OCI-LY7 (cell line): ENCODE measurements around the gene ARHGEF10L. TPM values are rescaled to one million over a fixed set of nuclear protein-coding genes. Genes with fewer than 3 reads are reported as not detected.
"Not testable (repeated sequence)": the region's sequence is repeated elsewhere in the genome, so short reads cannot be mapped to it uniquely, and the experiment has no call there.

Source experiments
- Bru-seq: library from RNA; stranded (reverse); fragments of 400-500 nt; gene quantifications from one replicate; lab custom pipeline; 2021; lab: Mats Ljungman, UMichigan
- BruChase-seq, 2 experiments: library from RNA; stranded (reverse); fragments of 400-500 nt; gene quantifications; one replicate each; lab custom pipeline; 2021; lab: Mats Ljungman, UMichigan
- BruUV-seq: library from RNA; stranded (reverse); fragments of 400-500 nt; replicated peaks from 2 replicates; lab custom pipeline; 2021; lab: Mats Ljungman, UMichigan
- CTCF ChIA-PET: fragments of 300-600 bp; sonication (Branson Sonifier 250); formaldehyde crosslinking; loops from one replicate; lab custom pipeline; 2022; ENCODE audit warnings: antibody characterized with exemption; ENCODE audit not compliant: unreplicated experiment; lab: Charles Lee
- POLR2A ChIA-PET: fragments of 300-600 bp; sonication (Branson Sonifier 250); formaldehyde crosslinking; loops from one replicate; lab custom pipeline; 2022; ENCODE audit warnings: antibody characterized with exemption; lab: Charles Lee
- DNase-seq: peaks from one replicate; pipeline ENCODE4 v3.0.0-alpha.2; 2015; ENCODE audit warnings: low spot score
- H2AFZ ChIP-seq: fragments of 200-600 bp; sonication (generic), shearing (Covaris generic); 2 replicates; pipeline ENCODE4 v1.6.1; 2014; ENCODE audit warnings: mild to moderate bottlenecking, antibody characterized with exemption, low read length, moderate library complexity
- H3K27ac ChIP-seq: fragments of 200-600 bp; sonication (generic); 2 replicates; pipeline ENCODE4 v1.5.1; 2014; ENCODE audit warnings: mixed run types, low read depth, mild to moderate bottlenecking, moderate library complexity, low read length, inconsistent platforms; ENCODE audit not compliant: poor library complexity, severe bottlenecking
- H3K36me3 ChIP-seq: fragments of 200-600 bp; sonication (generic); 2 replicates; pipeline ENCODE4 v1.6.1; 2014; ENCODE audit warnings: mild to moderate bottlenecking, antibody characterized with exemption, low read length, moderate library complexity, mixed read lengths; ENCODE audit not compliant: insufficient read depth
- H3K4me1 ChIP-seq: fragments of 200-600 bp; sonication (generic); 2 replicates; pipeline ENCODE4 v1.5.1; 2014; ENCODE audit warnings: mild to moderate bottlenecking, low read length; ENCODE audit not compliant: insufficient read depth, poor library complexity, severe bottlenecking
- H3K4me2 ChIP-seq: fragments of 200-600 bp; sonication (generic); 2 replicates; pipeline ENCODE4 v1.6.1; 2014; ENCODE audit warnings: mild to moderate bottlenecking, low read length
- H3K4me3 ChIP-seq: fragments of 200-600 bp; sonication (generic); 2 replicates; pipeline ENCODE4 v1.5.1; 2014; ENCODE audit warnings: mild to moderate bottlenecking, low read depth, low read length; ENCODE audit not compliant: poor library complexity, severe bottlenecking
- H3K79me2 ChIP-seq: fragments of 200-600 bp; sonication (generic); 2 replicates; pipeline ENCODE4 v1.6.1; 2016; ENCODE audit warnings: low read depth, mild to moderate bottlenecking, low read length, moderate library complexity, mixed read lengths; ENCODE audit not compliant: insufficient read depth
- H3K9me2 ChIP-seq: fragments of 200-600 bp; sonication (generic); 2 replicates; pipeline ENCODE4 v1.6.1; 2016; ENCODE audit warnings: mild to moderate bottlenecking, low read length, mixed read lengths; ENCODE audit not compliant: insufficient read depth
- H3K9me3 ChIP-seq: fragments of 200-600 bp; sonication (generic); 2 replicates; pipeline ENCODE4 v1.6.1; 2014; ENCODE audit warnings: mild to moderate bottlenecking, mixed run types, low read length, mixed read lengths
- H4K20me1 ChIP-seq: fragments of 200-600 bp; sonication (generic); 2 replicates; pipeline ENCODE4 v1.6.1; 2014; ENCODE audit warnings: mild to moderate bottlenecking, antibody characterized with exemption, low read length, moderate library complexity, mixed read lengths; ENCODE audit not compliant: insufficient read depth
- EZH2phosphoT487 ChIP-seq: fragments of 200-600 bp; sonication (generic); IDR thresholded peaks from 2 replicates; pipeline ENCODE4 v1.6.1; 2018; ENCODE audit warnings: low read depth, borderline replicate concordance, mild to moderate bottlenecking, mixed run types, antibody characterized with exemption, low read length, moderate library complexity, mixed read lengths
- intact Hi-C: fragments of 100-400 bp; cut with micrococcal nuclease; formaldehyde crosslinking; loops from one replicate; pipeline ENCODE4 v1.10.0; 2022; ENCODE audit not compliant: unreplicated experiment
- long read RNA-seq: library from polyadenylated mRNA; stranded (forward); transcript quantifications from one replicate; pipeline ENCODE4 v2.0.0, GENCODE V29; 2022
- total RNA-seq, 2 experiments: library from RNA; depleted of rRNA in 1 of 2; stranded (reverse); fragments of >200 nt in 1 of 2; shearing (Covaris generic) in 1 of 2; gene quantifications; 2 replicates each; pipeline ENCODE4 v1.2.3, GENCODE V29; 2014 to 2022
- TF ChIP-seq, protein P1 (sequence below): fragments of 200-600 bp; sonication (generic); conservative IDR thresholded peaks from 2 replicates; pipeline ENCODE4 v1.5.1; 2014; ENCODE audit warnings: mild to moderate bottlenecking, antibody characterized with exemption, low read length, moderate library complexity, mixed read lengths

The ARHGEF10L gene
- total RNA-seq (2014; rRNA removed; shearing (Covaris generic)) (0.39 TPM in 1 of 2 replicates, not detected in the other), total RNA-seq (2022) (2.3 and 2.4 TPM in 2 replicates), Bru-seq, nascent RNA (percentile 22 among the genes with signal in this experiment), BruChase-seq, experiment 1, labeled RNA remaining after a 6-hour chase (percentile 26 among the genes with signal in this experiment), BruChase-seq, experiment 2, labeled RNA remaining after a 2-hour chase (percentile 21 among the genes with signal in this experiment)
- long read RNA-seq, partial matches to known transcripts: 0 of 3 reads
- long read RNA-seq, other reads (novel, unspliced or antisense): 3 of 3 reads

DNA sequence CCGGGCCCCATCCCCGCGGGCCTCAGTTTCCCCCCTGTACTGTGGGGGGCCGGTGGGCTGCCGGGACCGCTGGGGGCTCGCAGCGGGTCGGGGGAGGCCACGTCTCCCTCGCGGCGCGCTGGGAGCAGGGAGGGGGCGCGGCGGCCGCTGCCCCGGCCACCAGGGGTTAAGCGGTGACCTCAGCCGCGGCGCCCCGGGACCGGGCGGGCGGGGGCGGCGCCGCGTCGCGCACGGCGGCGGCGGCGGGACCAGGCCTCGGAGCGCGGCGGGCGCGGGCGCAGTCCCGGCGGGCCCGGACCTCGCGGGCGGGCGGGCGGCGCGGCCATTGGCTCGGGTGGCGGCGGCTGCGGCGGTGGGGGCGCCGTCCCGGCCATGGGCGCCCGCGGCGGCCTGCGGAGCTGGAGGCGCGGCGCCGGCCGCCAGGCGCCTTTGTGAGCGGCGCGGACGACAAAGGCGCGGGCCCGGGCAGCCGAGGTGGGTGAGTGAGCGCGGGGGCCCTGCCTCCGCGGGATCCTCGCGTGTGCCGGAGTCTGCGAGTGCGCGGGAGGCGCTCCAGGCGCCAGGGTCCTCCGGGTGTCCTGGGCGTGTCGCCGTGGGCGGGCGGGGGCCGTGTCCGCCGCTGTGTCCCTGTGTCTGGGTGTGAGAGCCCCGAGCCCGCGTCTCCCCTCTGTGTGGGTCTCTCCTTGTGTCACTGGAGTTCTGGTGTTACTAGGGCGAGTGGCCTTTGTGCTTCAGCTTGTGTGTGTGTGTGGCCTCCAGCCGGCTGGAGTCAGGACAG lies at the start of gene ARHGEF10L:
TSS of gene ARHGEF10L (plus strand) at position 222 of the 778 bp plus-strand sequence. CDS start 40,898 bp downstream, outside the sequence.
- Histone ChIP-seq H3K9me2 (no peaks in the 10 kb centered on the region), H3K4me1 (peaks cover 30% of the 10 kb centered on the region), H3K4me3 (no peak within 1 kb of the TSS), H3K27ac (no peak within 1 kb of the TSS), H3K36me3 (no peaks in the 10 kb centered on the region), H3K9me3 (no peaks in the 10 kb centered on the region), H4K20me1 (no peaks in the 10 kb centered on the region), H2AFZ (no peak within 1 kb of the TSS), H3K79me2 (no peaks in the 10 kb centered on the region), H3K4me2 (no peak within 1 kb of the TSS)
- DNase-seq: no peak
- POLR2A ChIA-PET: no interaction called here
- intact Hi-C loops: loop anchor here (5.0 kb wide), 1 partner anchor 102 kb away; the partner anchor contains the start of gene RCC2
- CTCF ChIA-PET: no interaction called here
- no TSS peak for BruUV-seq
- TF ChIP-seq, protein P1, sequence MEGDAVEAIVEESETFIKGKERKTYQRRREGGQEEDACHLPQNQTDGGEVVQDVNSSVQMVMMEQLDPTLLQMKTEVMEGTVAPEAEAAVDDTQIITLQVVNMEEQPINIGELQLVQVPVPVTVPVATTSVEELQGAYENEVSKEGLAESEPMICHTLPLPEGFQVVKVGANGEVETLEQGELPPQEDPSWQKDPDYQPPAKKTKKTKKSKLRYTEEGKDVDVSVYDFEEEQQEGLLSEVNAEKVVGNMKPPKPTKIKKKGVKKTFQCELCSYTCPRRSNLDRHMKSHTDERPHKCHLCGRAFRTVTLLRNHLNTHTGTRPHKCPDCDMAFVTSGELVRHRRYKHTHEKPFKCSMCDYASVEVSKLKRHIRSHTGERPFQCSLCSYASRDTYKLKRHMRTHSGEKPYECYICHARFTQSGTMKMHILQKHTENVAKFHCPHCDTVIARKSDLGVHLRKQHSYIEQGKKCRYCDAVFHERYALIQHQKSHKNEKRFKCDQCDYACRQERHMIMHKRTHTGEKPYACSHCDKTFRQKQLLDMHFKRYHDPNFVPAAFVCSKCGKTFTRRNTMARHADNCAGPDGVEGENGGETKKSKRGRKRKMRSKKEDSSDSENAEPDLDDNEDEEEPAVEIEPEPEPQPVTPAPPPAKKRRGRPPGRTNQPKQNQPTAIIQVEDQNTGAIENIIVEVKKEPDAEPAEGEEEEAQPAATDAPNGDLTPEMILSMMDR: no peak
- no peak for TF ChIP-seq EZH2phosphoT487

DNA sequence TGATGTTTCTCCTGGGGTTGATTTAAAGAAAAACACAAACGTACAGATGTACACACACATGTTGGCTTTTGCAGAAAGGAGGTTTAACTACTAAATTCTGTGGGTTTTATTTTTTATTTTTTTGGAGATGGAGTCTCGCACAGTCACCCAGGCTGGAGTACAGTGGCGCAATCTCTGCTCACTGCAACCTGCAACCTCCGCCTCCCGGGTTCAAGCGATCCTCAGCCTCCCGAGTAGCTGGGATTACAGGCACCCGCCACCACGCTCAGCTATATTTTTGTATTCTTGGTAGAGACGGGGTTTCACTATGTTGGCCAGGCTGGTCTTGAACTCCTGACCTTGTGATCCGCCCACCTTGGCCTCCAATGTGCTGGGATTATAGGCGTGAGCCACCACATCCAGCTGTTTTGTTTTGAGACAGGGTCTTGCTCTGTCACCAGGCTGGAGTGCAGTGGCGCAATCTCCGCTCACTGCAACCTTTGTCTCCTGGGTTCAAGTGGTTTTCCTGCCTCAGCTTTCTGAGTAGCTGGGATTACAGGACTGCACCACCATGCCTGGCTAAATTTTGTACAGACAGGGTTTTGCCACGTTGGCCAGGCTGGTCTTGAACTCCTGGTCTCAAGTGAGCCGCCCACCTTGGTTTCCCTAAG lies 49.6 kb upstream of the ARHGEF10L start:
- CTCF ChIA-PET, H3K4me2 ChIP-seq, H3K27ac ChIP-seq, H2AFZ ChIP-seq, BruUV-seq, DNase-seq, H3K36me3 ChIP-seq, H3K4me1 ChIP-seq, H3K79me2 ChIP-seq, H3K4me3 ChIP-seq, H3K9me2 ChIP-seq, H3K9me3 ChIP-seq, H4K20me1 ChIP-seq: not testable (repeated sequence)
- POLR2A ChIA-PET: interaction anchor here (0.6 kb wide), 1 partner anchor 43 kb away, joined by 3 read pairs; no protein-coding TSS in a partner anchor
- intact Hi-C loops: loop anchor here (5.0 kb wide), 1 partner anchor 68 kb away; no protein-coding TSS in a partner anchor

DNA sequence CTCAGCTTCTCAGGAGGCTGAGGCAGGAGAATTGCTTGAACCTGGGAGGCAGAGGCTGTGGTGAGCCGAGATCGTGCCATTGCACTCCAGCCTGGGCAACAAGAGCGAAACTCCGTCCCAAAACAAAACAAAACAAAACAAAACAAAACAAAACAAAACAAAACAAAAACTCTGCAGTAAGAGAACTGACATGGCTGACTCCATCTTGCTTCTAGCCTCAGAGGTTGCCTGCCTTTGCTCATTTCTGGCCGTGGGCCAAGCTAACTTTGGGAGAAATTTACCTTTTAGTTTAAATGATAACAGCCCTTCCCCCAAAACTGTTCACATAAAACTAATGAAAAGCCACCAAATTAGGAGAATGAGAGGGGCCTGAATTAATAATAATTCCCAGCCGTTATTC lies 48.8 kb upstream of the ARHGEF10L start:
- CTCF ChIA-PET, BruUV-seq, intact Hi-C loops: not testable (repeated sequence)

More for the DNA sequence above, 48.8 kb upstream of the ARHGEF10L start:
- H2AFZ ChIP-seq, POLR2A ChIA-PET, H3K9me2 ChIP-seq, H4K20me1 ChIP-seq, H3K4me1 ChIP-seq, H3K36me3 ChIP-seq, H3K27ac ChIP-seq, DNase-seq, H3K4me3 ChIP-seq, H3K4me2 ChIP-seq, H3K9me3 ChIP-seq, H3K79me2 ChIP-seq: not testable (repeated sequence)
